SJCRH30 (cell line): ENCODE results near the gene GNAI3. TPM values are rescaled to one million over a fixed set of nuclear protein-coding genes. Genes with fewer than 3 reads are reported as not detected.

ENCODE experiments used
- DNase-seq, 2 experiments: peaks; one replicate each; pipeline ENCODE4 v3.0.0-alpha.2; 2015 to 2020
- H3K27ac ChIP-seq: fragments of 250-450 bp; sonication (Bioruptor Pico); 2 replicates; pipeline ENCODE4 v1.5.1; 2020; ENCODE audit warnings: mild to moderate bottlenecking, moderate library complexity
- H3K27me3 ChIP-seq: fragments of 250-450 bp; sonication (Bioruptor Pico); 2 replicates; pipeline ENCODE4 v1.5.1; 2020; ENCODE audit warnings: mild to moderate bottlenecking, moderate library complexity
- H3K36me3 ChIP-seq: fragments of 250-450 bp; sonication (Bioruptor Pico); 2 replicates; pipeline ENCODE4 v1.5.1; 2020; ENCODE audit warnings: mild to moderate bottlenecking, moderate library complexity
- H3K4me1 ChIP-seq: fragments of 250-450 bp; sonication (Bioruptor Pico); 2 replicates; pipeline ENCODE4 v1.5.1; 2020; ENCODE audit warnings: mild to moderate bottlenecking, moderate library complexity
- H3K4me3 ChIP-seq: fragments of 250-450 bp; sonication (Bioruptor Pico); 2 replicates; pipeline ENCODE4 v1.5.1; 2020; ENCODE audit warnings: mild to moderate bottlenecking, moderate library complexity
- H3K9me3 ChIP-seq: fragments of 250-450 bp; sonication (Bioruptor Pico); replicated peaks from 2 replicates; pipeline ENCODE4 v1.5.1; 2020; ENCODE audit warnings: mild to moderate bottlenecking, moderate library complexity
- total RNA-seq: library from RNA; depleted of rRNA; stranded (reverse); fragments of >200 nt; shearing (Covaris generic); gene quantifications from 2 replicates; pipeline ENCODE4 v1.2.3, GENCODE V29; 2014

The GNAI3 gene
- total RNA-seq, 1 experiment from 2014 or later = 13.4 TPM

DNA sequence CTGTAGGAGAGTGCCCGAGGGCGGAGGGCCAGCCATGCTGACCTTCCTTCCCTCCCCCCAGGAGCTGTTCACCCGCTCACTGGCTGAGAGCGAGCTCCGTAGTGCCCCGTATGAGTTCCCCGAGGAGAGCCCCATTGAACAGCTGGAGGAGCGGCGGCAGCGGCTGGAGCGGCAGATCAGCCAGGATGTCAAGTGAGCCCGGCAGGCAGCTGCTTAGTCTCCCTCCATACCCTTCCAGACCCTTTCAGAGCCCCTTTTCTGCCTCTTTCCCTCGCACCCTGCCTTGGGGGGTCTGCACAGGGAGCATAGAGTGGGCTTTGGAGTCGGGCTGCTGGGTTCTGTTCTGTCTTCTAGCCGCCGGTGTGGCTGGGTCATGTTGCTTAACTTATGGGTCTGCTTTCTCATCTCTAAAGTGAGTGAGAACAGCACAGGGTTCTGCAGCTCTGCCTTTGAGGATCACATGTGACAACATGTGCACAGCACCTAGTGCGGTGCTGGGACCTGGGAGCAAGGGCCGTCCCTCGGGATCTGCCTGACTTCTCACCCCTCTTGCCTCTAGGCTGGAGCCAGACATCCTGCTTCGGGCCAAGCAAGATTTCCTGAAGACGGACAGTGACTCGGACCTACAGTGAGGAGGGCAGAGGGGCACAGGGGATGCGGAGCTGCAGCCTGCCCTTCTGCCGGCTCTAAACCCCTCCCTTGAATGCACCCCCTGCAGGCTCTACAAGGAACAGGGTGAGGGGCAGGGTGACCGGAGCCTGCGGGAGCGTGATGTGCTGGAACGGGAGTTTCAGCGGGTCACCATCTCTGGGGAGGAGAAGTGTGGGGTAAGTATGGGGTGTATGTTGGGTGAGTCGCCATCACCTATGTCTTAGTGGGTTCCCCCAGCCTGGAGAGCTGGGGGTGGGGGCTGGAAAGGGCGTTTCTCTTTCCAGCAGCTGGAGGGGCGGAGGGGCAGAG, 77.5 kb downstream of the GNAI3 start:
- H3K4me3 ChIP-seq = peak overlapping the region; percentile 28
- peak overlapping the region; percentile 26 for H3K27ac ChIP-seq
- H3K27me3 ChIP-seq = no peaks in the 10 kb centered on the region
- H3K36me3 ChIP-seq = peaks cover 4% of the 10 kb centered on the region; the same call in 1 of the 2 replicates
- H3K4me1 ChIP-seq = peaks cover 25% of the 10 kb centered on the region
- no peaks in the 10 kb centered on the region for H3K9me3 ChIP-seq
- DNase-seq = peak; percentile 83 to 86

DNA sequence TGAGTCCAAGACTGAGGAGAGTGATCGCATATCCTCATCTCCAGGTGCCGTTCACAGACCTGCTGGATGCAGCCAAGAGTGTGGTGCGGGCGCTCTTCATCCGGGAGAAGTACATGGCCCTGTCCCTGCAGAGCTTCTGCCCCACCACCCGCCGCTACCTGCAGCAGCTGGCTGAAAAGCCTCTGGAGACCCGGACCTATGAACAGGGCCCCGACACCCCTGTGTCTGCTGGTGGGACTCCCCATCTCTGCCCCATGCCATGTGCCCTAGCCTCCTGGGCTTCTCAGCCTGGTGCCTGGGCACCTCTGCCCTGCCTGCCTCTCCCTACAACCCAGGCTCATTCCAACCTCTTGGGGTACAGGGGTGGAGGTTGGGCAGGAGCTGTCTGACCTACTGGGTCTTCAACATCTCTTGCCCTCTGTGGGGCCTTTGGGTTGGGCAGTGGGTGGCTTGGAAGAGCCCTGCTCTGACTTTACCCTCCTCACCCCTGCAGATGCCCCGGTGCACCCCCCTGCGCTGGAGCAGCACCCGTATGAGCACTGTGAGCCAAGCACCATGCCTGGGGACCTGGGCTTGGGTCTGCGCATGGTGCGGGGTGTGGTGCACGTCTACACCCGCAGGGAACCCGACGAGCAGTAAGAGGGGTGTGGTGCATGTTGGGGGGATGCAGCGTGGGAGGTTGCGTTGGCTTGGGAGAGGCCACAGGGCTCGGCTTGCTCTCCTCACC, 78.4 kb downstream of the GNAI3 start:
- Histone ChIP-seq H3K36me3 (peaks cover 8% of the 10 kb centered on the region), H3K27me3 (no peaks in the 10 kb centered on the region), H3K4me3 (no peak overlapping the region), H3K27ac (no peak overlapping the region), H3K9me3 (no peaks in the 10 kb centered on the region), H3K4me1 (peaks cover 26% of the 10 kb centered on the region)
- no peak for DNase-seq

DNA sequence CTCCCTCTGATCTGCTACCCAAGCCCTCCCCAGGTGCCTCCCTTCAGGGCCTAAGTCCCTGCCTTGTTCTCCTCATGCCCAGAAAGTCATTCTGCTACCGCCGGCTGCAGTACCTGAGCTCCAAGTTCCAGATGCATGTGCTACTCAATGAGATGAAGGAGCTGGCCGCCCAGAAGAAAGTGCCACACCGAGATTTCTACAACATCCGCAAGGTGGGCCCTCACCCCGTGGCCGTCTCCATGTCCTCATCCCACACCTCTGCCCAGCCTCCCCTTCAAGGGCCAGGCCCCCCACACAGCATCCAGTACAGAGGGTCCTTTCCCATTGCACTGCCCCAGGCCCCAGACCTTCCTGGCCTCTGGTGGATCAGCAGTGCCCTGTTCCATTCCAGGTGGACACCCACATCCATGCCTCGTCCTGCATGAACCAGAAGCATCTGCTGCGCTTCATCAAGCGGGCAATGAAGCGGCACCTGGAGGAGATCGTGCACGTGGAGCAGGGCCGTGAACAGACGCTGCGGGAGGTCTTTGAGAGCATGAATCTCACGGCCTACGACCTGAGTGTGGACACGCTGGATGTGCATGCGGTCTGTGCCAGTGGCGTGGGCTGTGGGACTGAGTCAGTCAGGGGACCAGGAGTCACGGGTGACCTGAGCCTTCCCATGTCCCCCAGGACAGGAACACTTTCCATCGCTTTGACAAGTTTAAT, 79.4 kb downstream of the GNAI3 start:
- no peaks in the 10 kb centered on the region for H3K9me3 ChIP-seq
- H3K4me3 ChIP-seq = no peak overlapping the region
- no peak for DNase-seq
- H3K4me1 ChIP-seq = peaks cover 36% of the 10 kb centered on the region
- H3K36me3 ChIP-seq = peaks cover 8% of the 10 kb centered on the region
- no peak overlapping the region for H3K27ac ChIP-seq
- H3K27me3 ChIP-seq = no peaks in the 10 kb centered on the region

DNA sequence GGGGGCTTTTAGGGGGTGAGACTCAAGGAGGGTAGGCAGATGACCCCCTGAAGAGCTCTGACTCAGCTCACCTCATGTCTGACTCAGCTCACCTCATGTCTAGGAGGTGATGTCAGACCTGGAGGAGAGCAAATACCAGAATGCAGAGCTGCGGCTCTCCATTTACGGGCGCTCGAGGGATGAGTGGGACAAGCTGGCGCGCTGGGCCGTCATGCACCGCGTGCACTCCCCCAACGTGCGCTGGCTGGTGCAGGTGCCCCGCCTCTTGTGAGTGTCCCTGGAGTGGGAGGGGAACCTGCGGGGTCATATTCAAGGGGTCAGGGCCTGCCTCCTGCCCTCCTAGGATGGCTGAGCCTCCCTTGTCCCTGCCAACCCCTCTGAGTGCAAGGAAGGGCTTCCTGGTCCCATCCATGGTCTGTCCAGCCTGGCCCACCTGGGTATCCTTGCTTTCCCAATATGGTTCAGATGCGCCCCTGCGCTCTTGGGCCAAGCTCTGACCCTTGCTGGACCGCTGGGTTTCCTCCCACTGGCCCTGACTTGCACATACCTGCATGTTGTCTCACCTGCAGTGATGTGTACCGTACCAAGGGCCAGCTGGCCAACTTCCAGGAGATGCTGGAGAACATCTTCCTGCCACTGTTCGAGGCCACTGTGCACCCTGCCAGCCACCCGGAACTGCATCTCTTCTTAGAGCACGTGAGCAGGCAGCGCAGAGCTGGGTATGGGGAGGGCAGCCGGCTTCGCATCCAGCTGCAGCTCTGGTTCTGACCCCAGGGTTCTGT, 80.3 kb downstream of the GNAI3 start:
- H3K36me3 ChIP-seq = peaks cover 8% of the 10 kb centered on the region
- peaks cover 36% of the 10 kb centered on the region for H3K4me1 ChIP-seq
- no peak overlapping the region for H3K27ac ChIP-seq
- H3K9me3 ChIP-seq = no peaks in the 10 kb centered on the region
- no peaks in the 10 kb centered on the region for H3K27me3 ChIP-seq
- H3K4me3 ChIP-seq = no peak overlapping the region
- no peak for DNase-seq

DNA sequence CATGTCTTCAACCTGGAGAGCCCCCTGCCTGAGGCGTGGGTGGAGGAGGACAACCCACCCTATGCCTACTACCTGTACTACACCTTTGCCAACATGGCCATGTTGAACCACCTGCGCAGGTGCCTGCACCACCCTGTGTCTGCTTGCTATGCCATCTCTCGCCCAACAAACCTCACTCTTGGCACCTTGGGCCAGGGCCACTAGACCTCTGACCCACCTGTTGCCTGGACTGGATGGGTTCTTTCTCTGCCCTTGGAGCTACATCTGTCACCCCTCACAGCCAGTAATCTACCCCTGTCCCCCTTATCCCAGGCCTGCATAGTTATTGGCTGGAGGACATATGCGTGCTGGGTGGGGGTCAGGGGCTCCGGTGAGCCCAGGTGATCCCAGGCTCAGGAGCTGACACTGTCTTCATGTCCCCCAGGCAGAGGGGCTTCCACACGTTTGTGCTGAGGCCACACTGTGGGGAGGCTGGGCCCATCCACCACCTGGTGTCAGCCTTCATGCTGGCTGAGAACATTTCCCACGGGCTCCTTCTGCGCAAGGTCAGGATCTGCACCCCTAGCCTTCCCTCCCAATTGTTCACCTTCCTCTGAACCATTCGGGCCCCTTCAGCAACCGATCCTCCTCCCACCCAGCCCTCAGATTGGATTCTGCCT, 81.1 kb downstream of the GNAI3 start:
- no peak for DNase-seq
- H3K4me3 ChIP-seq = no peak overlapping the region
- no peak overlapping the region for H3K27ac ChIP-seq
- peaks cover 29% of the 10 kb centered on the region for H3K4me1 ChIP-seq
- no peaks in the 10 kb centered on the region for H3K27me3 ChIP-seq
- H3K9me3 ChIP-seq = no peaks in the 10 kb centered on the region
- H3K36me3 ChIP-seq = peaks cover 8% of the 10 kb centered on the region

DNA sequence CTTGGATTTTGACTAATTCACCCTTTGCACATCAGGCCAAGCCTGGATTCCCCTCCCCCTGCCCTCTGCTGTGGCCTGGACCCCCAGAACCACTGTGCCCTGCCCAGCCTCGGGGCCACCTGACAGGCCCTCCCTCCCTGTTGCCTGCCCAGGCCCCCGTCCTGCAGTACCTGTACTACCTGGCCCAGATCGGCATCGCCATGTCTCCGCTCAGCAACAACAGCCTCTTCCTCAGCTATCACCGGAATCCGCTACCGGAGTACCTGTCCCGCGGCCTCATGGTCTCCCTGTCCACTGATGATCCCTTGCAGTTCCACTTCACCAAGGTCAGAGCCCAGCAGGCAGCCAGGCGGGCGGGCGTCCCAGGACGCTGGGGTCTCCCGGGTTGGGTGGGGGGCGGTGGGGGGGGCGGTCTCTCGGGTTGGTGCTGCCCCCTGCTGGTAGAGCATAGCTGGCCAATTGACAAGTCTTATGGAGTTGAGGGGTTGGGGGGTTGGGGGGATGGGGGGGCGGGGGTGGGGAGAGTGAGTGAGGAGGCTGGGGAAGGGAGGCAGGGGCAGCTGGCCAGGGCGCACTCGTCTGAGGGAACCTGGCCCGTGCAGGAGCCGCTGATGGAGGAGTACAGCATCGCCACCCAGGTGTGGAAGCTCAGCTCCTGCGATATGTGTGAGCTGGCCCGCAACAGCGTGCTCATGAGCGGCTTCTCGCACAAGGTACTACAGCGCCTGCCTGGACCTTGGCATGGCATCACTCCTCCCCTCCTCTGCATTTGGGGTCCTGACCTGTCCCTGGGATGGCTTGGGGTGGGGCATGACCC, 81.9 kb downstream of the GNAI3 start:
- Histone ChIP-seq H3K4me1 (peaks cover 21% of the 10 kb centered on the region), H3K36me3 (peaks cover 8% of the 10 kb centered on the region), H3K4me3 (no peak overlapping the region), H3K9me3 (no peaks in the 10 kb centered on the region), H3K27me3 (no peaks in the 10 kb centered on the region), H3K27ac (no peak overlapping the region)
- DNase-seq = peak in 1 of 2 experiments; percentile 20

DNA sequence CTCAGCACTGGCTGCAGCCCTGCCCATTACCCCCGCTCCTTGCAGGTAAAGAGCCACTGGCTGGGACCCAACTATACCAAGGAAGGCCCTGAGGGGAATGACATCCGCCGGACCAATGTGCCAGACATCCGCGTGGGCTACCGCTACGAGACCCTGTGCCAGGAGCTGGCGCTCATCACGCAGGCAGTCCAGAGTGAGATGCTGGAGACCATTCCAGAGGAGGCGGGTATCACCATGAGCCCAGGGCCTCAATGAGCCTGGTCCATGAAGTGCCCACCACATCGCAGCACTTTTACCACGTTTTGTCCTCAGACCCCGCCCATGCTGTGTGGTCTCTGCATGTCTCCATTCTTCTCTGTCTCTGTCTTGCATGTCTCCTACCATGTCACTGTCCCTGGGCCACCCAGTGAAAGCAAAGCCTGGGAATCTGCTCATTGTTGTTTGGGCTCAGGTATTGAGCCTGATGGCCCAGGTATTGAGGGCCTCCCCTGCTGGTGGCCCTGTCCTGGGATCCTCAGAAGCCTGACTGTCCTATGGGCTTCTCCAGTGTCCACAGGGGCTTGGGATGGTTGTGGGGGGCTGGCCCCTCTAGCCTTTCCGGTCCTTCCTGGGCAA, 82.6 kb downstream of the GNAI3 start:
- no peaks in the 10 kb centered on the region for H3K27me3 ChIP-seq
- peaks cover 8% of the 10 kb centered on the region for H3K36me3 ChIP-seq
- no peak for DNase-seq
- H3K27ac ChIP-seq = no peak overlapping the region
- no peaks in the 10 kb centered on the region for H3K9me3 ChIP-seq
- no peak overlapping the region for H3K4me3 ChIP-seq
- H3K4me1 ChIP-seq = peaks cover 18% of the 10 kb centered on the region

DNA sequence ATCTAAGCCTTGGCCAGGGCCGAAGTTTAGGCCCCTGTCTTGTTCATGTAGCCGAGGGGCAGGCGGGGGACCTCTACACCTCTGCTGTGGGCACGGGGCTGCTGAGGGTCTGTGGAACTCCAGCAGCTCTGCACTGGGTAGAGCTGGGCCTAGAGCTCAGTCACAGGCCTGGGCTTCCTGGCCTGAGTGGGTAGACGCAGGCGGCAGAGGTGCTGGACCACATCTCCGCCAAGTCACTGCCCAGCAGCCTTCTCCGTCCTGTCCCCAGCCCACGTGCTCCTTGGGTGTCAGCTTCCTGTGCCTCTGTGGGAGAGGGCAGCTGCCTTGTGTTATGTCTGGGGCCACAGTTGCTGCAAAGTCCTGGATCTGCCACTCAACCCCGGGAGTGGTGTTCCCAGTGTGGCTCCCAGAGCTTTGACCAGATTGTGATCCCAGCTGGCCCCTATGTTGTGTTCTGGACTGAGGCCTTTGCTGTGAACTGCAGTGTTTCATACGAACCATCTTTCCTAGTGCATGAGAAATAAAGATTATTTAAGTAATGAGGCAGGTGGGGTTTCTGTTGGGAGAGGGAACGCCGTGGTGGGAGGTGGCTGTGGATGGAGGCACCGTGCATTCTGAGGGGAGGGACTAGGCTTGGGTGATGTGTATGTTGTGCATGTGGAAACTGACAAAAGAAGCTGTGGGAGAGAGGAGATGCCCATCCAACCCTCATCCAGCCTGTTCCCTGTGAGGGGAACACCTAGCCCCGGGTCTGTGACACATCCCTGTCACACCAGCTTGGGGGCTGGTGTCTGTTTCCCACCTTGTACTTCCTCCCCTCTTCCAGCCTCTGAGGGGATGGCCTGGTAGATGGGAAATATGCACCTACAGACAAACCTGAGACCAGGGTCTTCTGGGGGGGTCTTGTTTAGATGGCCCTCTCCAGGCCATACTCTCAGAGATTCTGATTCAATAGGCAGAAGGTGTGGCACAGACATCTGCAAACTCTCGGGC, 83.4 kb downstream of the GNAI3 start:
- no peak overlapping the region for H3K27ac ChIP-seq

DNA sequence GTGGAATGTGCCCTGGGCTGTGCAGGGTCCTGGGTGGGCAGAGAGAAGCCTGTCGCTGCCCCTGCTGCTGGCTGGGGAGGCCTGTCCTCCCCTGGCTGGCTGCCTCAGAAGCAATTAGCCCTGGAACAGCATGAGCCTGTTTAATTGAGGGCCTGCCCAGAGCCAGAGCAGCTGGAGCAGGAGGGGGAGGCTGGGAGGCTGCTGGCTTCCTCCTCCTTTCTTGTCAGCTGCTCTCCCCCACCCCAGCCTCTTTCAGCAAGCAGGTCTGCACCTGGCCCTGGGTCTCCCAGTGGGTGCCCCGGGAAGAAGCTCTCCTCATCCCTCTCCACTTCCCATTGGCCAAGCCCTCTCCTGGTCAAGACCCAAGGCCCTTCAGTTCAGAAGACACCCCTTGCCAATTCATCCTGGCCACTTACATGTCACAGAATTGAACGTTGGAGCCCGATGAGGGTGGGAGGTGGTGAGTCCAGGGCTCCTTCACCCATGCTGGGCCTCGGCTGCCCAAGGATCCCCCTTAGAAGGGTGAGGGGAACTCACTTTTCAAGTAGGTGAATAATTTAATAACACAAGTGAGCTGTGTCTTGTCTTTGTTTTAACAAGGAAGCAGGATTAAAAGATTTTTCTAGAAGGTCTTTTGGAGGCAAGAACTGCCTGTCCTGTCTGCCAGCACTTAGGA, 84.4 kb downstream of the GNAI3 start:
- DNase-seq = peak; percentile 53
- Histone ChIP-seq H3K27ac (no peak overlapping the region), H3K9me3 (no peaks in the 10 kb centered on the region), H3K4me1 (peaks cover 26% of the 10 kb centered on the region), H3K4me3 (no peak overlapping the region), H3K36me3 (peaks cover 8% of the 10 kb centered on the region), H3K27me3 (no peaks in the 10 kb centered on the region)

More for the DNA sequence above, 83.4 kb downstream of the GNAI3 start:
- peaks cover 8% of the 10 kb centered on the region for H3K36me3 ChIP-seq
- peaks cover 24% of the 10 kb centered on the region for H3K4me1 ChIP-seq
- no peaks in the 10 kb centered on the region for H3K9me3 ChIP-seq
- no peak overlapping the region for H3K4me3 ChIP-seq
- DNase-seq = peak in 1 of 2 experiments; percentile 41
- no peaks in the 10 kb centered on the region for H3K27me3 ChIP-seq

DNA sequence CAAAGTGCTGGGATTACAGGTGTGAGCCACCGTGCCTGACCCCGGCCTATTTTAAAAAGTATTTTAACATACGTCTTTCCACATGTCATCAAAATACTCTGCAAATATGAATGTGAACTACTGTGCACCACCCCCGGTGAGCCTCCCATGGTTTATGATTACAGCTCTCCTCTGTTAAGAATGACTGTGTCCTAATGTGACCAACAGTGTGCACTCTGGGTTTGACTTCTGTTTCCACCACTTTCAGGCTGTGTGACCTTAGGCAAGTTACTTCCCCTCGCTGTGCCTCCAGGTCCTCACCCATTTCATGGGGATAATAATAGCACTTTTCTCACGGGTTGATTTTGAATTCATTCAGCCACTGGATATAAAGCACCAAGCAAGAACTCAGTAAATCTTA, 85.9 kb downstream of the GNAI3 start:
- peaks cover 26% of the 10 kb centered on the region for H3K4me1 ChIP-seq
- DNase-seq = no peak
- H3K36me3 ChIP-seq = peaks cover 4% of the 10 kb centered on the region
- no peak overlapping the region for H3K4me3 ChIP-seq
- H3K9me3 ChIP-seq = no peaks in the 10 kb centered on the region
- H3K27me3 ChIP-seq = no peaks in the 10 kb centered on the region
- no peak overlapping the region for H3K27ac ChIP-seq
